ENCODE results near the gene MT1A.

DNA sequence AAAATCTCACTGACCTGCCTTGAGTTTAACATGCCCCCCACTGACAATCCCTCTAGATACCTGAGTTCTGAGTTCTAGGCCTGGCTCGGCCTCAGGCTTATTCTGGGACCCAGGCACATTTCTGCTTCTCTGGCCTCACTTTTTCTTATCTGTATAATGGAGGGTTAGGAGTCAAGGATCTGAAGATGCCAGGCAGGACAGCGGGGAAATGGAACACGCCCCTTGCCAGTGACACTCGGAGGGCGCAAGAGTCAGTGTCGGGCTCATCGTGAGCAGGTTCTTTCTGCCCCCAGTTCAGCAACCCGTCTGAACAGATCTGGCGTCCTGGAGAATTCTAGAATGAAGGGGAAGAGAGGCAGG is 49.7 kb upstream of the MT1A start:
- TF ChIP-seq, protein P1, sequence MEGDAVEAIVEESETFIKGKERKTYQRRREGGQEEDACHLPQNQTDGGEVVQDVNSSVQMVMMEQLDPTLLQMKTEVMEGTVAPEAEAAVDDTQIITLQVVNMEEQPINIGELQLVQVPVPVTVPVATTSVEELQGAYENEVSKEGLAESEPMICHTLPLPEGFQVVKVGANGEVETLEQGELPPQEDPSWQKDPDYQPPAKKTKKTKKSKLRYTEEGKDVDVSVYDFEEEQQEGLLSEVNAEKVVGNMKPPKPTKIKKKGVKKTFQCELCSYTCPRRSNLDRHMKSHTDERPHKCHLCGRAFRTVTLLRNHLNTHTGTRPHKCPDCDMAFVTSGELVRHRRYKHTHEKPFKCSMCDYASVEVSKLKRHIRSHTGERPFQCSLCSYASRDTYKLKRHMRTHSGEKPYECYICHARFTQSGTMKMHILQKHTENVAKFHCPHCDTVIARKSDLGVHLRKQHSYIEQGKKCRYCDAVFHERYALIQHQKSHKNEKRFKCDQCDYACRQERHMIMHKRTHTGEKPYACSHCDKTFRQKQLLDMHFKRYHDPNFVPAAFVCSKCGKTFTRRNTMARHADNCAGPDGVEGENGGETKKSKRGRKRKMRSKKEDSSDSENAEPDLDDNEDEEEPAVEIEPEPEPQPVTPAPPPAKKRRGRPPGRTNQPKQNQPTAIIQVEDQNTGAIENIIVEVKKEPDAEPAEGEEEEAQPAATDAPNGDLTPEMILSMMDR (conservative IDR thresholded peaks at IDR 0.05) = no peak
- no peak for TF ChIP-seq ZFX (IDR thresholded peaks at IDR 0.05)
